ENCODE data around the gene ASPG.

GRCh38 chr14:104091927-104092771 is 6.6 kb downstream of the ASPG start:
- TF ChIP-seq CTCF (conservative IDR thresholded peaks at IDR 0.05) (no peak), EZH2 (IDR thresholded peaks at IDR 0.05; ENCODE audit: low read depth) (no peak)

Measured in PC-9 (cell line).